Measurements from ENCODE around the gene EN1.

EN1 gene

DNA sequence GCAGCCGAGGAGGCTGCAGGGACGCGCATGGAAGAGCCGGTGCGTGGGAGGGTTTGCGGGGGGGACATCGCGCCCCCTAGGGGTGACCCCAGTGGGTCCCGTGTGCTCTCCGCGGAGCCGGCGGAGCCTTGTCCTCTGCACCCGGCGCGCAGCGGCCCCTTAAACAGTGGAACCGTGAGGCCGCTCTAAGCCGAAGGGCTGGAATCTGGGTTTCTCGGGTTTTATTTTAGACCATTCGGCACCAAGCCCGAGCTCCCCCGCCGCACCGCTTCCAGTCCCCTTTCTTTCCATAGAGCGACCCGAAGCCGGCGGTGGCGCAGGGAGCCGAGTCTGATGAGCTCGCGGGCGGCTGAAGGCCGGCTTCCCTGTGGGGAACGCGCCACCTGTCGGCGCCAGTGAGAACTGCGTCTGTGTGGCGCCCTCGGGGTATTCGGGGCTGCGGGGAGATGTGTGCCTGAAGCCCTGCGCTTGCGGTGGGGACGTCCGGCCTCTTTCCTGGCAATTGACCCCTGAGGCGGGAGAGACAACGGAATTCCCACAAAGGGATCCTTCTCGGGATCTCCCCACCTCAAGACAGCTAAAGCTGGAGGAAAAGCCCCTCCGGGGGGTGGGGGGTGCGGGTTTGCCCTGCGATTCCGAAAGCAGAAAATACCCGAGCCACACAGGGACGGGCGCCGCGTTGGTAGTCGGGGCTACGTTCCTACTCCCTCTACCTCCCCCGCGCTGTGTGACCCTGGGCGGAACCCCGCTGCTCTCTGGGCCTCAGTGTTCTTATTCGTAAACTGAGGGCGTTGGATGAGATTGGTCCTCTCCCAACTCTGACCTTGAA, 8.2 kb upstream of the EN1 start:
- DNase-seq: peak; percentile 80

DNA sequence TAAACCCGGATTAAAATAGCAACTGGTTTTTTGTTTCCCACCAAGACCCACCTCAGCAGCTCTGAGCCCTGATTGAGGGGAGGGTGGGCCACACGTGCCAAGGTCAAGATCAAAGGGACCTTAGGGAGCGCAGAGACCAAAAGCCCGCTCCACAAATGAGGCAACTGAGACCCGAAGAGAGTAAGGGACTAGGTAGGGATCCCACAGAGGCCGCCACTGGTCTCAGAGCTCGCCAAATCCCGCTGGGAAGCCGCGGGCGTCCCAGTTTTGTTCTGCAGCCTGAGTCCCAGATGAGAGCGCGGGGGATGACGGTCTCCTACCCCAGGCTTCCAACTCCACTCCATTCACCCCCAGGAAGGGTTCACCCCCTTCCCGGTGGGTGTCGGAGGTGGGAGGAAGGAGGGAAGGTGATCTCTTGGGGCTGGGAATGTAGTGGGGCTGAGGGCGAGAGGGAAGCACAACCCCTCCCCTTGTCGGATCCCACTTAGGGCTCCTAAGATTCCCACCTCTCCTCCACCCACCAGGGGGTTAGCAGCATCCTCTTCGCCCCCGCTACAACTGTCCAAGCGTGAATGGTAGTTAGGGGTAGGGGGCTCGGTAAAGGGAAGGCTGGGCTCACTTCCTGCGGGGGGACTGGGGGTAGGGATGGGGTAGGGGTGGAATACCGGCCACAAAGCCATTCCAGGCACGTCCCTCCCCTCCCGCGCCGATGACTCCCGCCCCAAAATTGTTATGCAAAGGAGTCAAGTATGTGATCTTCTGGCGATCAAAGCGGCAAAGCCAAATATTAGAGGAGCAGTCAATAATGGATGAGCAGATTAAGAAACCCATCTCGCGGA, 7.3 kb upstream of the EN1 start:
- no peak for DNase-seq

DNA sequence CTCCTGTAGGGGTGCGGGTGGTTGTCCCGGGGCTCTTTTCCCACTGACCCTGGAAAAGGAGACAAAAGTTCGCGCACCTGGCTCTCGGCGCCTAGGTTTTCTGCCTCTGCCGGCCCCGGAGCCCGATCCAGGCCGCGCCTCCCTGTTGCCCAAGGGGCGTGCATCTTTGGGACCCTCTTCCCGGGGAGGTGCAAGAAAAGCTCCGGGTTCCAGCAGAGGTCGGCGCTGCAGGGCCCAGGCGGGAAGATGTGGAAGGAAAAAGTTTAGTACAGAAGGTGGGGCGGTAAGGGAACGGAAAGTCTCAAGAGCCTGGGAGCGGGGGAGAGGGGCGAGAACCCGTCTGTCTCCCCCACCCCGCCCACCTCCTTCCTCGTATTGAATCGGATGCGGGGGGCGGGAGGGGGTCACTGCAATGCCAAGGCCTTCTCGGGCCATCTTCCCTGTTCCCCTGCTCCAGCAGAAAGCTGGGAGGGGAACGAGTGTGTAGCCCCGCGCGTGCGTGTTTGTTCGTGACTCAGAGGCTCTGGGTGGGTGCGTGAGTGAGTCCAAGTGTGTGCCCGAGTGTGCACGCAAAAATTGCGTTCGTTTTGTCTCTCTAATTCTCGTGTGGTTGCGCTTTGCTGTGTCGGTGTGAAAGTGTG, 6.3 kb upstream of the EN1 start:
- DNase-seq: no peak

DNA sequence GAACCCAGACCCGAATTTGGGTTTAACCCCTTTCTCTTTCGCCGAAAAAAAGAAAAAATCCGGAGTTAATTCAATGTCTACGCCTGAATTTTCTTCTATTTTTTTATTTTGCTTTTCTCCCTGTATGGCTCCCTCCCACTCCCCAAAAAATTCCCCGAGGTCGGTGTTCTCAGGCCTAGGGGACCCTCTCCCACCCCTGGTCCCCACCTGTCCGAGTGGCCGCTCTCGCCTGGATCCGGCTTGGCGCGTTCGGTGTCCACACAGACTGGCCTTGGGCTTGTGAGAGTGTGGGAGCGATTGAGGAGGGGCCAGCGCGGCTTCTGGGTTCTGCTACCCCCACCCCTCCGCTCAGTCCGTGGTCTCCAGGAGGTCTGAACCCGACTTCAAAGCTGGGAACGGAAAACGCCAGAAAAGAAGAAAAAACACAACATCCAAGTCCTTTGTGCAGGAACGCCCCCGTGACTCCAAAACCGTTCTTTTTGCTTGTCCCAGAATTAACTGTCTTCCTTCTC, 5.7 kb upstream of the EN1 start:
- DNase-seq: no peak

DNA sequence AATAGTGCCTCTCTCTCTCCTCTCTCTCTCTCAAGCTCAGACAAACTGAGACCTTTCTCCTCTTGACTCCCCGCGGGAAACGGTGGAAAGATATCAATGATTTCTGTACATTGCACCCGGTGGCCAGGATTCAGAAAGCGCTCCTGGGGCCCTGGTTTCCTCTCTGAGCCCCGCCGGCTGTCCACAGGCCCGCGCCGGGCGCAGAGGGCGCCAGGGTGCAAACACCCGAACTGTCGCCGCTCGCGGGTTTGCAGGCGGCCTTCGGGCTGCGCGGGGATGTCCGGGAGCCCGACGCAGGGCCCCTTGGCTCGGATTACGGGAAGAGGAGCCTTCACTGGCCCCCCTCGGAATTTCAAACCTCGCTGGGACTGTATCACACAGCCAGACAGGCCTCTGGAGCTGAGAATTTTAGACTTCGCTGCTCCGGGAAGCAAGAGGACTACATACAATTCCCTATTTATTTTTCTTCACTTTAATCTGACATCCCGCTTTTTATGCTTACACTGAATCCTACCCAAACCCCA, 5.2 kb upstream of the EN1 start:
- DNase-seq: no peak

DNA sequence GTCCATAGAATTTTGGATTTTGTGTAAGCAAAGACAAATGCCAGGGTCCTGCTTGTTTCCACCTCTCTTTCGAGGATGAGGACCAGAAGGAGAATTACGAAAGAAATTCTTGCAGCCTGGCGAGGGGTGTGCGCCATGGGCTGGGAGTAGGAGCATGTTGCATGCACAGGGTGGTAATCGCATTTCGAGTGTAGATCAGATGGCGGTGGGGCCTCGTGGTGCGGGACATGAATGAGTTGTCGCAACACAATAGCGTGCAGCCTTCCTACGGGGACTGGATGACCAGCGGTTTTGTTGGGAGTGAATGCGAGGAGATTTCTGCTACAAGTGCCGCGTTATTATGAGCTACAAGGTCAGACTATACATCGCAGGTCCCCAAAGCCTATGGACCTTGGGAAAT, 4.2 kb upstream of the EN1 start:
- no peak for DNase-seq

DNA sequence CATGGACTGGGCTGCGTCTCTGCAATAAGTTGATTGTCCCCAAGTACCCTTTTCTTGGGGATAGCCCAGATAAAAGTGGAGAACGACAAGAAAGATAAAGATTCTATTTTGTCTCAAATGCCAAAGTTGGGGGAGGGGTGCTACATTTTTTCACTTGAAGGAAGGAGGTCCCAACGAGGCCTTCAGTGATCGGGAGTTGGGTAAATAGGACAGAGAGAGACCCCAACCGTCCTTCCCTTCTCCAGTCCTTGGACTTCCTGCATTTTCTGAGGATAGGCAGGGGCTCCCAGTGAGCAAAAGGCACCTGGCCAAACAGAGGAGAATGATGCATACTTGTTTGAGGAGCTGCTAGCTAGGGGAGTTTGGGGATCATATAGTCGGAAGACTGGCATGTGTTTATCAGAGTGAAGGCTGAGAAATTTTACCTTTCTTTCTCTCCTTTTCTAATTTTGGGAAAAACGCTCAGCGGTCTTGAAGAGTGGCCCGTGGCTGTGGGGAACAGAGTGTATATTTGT, 3.5 kb upstream of the EN1 start:
- DNase-seq: no peak

DNA sequence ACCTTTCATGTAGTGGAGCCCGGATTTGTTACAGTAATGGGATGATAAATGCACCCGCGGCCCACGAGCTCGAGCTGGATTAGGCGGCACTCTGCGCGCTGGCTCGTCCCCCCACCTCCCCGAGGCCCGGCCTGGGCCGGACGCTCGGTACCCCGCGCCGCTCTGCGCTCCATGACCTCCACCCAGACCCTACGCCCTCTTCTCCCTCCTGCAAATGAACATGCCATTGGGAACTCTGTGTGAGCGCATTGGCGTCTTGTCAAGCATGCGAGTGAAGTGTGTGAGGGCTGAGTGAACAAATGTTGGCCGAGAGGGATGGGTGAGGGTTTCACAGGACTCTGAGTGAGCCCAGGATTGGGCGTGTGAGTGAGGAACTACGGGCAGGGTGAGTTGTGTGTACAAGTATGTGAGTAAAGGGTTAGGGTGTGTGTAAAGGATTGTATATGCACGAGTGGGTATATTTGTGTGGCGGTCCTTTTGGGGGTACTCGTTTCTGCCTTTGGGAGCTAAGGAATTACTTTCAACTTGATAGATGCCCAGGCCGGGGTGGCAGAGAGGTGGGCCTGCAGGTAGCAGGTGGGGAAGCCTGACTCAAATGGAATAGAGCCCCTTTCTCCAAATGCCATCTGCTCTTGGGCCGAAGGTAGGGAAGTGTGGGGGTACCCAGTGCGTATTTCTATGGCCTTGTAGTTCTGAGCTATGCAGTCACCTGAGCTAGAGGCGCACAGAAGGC, 2.9 kb upstream of the EN1 start:
- no peak for DNase-seq

DNA sequence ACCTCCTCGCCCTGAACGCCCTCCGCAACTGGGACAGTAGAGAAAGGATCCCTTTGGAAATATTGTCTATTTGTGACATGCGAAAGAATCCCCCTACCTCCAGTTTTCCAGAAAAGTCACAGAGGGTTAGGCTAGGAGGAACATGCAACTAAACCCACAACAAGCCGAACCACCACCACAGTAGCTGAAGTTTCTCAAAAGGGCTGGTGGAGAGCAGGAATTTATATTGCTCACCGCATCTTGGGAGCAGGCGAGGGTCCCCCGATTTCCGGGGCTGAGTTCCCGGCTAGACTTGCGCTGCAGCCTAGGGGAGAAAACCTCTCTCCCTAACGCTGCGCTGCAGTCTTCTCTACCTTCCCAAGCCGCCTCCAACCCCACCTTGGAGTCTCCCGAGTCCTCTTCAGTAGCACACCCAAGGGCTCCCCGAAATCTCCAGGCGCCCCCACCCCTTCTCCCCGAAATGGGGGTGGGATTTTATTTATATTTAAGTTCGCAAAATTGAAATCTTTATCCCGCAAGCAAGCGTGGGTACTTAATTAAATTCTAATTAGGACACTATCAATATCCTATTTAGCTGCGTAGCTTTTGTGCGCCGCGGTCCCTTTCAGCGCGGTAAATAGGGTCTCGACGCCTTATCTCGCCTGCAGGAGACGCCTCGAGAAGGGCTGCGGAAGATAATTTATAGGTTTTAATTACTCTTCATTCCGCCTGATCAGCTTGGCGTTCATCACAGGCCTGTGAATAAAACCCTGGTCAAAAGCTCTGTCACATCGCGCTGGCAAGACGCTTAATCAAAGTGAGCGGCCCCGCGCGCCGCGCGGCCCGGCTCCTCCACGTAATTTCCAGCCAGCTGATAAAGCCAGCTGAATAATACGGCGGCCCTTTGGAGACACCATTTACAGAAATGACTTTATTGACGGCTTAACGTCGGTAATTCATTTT, 2.0 kb upstream of the EN1 start:
- no peak for DNase-seq

DNA sequence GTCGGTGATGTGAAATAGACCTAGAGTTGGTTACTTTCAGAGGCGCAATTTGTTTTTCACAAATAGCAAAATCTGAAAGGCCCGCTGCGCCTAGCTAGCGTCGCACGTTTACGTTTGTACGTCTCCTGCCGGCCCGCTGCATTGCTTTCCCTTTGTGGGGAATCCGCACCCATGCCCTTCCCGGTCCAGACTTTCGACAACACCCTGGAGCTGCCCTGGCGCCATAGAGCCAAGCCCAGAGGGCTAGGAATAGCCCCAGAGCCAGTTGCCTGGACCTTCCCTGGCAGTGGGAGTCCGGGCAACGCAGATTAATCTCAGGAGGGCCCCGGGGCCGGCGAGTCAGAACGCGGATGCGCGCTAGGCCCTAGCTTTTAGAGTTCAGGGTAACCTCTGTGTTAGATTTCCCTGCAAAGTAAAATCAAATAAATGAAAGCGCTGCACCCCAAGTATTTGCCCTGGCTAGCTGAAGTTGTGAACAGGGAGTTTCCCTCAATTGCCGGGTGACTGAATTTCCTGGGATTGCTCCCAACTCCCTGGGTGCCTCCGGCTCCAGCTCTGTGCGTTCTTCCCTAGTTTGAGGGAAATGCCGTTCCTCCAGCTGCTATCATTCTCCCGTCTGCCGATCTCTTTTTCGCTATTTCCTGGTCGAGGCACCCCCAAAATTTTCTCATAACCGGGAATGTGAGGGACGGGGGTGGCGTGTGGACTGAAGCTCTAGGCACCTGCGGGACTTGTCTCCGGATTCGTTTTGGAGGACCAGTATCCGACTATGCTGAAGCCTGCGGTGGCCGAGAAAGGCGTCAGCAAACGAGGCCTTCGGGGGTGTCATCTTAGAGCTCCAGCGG, 1.2 kb upstream of the EN1 start:
- DNase-seq: no peak

DNA sequence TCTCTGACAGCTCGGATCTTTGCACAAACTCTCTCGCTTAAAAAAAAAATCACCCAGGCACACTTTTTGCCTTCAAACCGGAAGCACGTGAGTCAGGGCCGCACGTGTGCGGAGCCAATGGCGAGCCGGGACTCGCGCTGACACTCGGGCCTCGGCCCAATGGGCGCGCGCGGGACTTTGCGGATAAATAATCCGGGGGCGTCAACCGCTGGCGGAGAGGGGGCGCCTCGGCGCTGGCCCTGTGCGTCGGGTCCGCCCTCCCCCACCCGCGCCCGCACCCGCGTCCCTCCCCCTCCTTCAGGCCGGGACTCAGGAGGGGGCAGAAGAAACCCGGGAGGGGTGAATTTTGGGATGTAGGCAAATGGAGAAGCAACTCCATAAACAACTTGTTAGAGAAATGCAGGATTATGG, 319 bp upstream of the EN1 start:
- DNase-seq: no peak

DNA sequence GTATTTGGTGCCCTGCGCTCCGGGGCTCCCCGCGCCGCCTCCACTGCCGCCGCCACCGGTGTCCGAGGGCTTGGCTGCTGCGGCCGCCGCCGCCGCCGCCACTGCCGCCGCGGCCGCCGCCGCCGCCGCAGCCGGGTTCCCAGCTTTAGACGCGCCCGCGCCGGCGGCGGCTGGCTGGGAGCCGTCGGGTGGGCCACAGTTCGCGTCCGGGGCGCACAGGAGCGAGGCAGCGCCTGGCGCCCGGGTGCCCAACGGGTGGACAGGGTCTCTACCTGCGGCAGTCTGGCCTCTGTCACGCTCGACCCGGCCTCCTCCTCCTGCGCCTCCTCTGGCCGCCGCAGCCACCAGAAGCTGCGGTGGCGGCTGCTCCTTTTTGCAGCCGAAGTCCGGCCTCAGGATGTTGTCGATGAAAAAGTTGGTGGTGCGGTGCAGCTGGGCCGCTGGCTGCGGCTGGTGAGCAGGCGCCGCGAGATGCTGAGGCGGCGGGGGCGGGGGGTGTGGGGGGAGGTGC, 951 bp downstream of the EN1 start:
- no peak for DNase-seq

DNA sequence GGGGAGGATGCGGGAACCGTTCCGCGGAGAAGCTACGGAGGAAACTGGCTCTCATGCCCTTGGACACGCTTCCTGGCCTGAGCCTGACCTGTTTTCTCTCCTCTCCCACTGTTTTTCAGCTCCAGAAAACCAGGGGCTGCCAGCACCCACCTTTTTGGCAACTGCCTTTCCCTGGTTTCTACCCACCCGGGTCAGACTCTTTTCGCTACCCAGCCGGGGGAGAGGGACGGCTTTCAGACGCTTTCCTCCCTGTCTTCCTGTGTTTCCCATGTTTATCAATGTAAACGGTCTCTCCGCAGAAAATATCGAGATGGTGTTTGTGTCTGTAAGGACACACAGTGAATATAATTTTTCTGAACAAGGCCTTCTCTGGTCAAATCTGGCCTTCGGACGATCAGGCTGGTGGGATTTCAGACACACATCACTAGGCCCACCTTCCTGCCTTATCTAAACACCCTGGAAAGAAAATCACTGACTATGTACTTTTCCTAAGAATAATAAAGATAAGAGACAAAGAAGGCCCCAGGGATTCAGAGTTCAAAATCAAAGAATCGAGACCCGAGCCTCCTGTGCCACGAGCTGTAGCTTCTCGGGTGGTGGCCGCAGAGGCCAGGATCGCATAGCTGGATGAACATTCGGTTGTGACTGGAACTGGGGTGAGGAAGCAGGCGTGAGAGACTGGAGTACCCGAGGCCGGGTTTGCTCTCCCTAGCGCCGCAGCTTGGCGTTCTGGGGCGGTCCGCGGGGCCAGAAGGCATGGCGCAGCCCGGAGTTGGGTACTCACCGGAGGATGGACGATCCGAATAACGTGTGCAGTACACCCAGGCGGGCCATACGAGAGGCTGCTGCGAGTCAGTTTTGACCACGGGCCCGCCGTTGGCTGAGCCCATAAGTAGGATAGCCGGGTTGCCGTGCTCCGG, 1.7 kb downstream of the EN1 start:
- DNase-seq: no peak

DNA sequence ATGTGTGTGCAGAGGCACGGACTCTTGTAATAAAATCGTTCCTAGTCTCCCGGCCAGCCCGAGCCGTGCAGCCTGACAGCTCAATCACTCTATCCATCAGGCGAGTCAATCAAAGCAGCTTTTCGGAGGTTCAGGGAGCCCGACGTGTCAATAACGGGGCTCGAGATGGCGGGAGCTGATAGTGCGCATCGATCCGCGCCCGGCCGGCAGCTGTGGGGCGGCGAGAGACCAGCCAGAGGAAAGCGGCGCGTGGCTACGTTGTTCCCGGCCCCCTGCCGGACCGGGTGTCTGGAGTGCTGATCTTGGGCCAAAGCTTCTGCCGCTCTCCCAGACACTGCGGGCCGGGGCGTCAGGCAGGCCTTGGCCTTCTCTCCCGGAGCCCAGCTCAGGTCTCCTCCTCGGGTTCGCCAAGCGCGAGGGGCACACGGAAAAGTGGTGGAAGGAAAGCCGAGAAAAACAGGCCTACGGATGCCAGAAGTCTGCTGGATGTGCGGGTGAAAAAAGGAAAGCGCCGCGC, 2.4 kb downstream of the EN1 start:
- DNase-seq: no peak

DNA sequence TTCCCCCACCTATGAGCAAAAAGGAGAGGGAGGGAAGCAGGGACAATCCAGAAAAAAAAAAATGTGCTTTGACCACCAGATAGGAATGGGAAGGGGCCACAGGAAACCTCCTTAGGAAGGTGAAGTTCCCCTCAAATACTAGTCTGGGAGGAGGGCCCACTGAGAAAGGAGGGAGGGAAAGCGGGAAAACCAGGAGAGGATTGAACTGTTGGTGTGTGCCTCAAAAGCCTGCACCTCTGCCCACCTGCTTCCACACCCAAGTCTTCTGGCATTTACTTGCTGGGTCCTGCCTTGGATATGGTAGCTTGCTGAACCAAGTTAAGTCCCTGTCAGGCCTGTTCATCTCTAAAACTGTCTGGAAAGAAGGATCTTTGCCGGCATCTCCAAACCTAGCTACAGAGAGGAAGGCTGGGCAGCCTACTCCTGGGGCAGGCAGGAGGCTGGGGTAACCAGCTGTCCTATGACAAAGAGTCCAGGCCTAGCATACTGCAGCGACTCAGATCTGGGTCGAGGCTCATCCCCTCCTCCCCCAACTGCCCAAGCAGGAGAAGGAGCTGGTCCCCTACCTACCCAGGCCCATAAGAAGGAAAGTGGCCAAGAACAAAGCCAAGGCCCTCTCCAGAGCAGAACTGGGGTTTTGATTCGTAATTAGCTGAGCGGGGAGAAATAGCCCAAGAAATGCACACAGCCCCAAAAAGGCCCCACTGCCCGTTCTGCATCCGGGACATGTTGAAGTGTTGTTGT, 3.0 kb downstream of the EN1 start:
- DNase-seq: no peak

DNA sequence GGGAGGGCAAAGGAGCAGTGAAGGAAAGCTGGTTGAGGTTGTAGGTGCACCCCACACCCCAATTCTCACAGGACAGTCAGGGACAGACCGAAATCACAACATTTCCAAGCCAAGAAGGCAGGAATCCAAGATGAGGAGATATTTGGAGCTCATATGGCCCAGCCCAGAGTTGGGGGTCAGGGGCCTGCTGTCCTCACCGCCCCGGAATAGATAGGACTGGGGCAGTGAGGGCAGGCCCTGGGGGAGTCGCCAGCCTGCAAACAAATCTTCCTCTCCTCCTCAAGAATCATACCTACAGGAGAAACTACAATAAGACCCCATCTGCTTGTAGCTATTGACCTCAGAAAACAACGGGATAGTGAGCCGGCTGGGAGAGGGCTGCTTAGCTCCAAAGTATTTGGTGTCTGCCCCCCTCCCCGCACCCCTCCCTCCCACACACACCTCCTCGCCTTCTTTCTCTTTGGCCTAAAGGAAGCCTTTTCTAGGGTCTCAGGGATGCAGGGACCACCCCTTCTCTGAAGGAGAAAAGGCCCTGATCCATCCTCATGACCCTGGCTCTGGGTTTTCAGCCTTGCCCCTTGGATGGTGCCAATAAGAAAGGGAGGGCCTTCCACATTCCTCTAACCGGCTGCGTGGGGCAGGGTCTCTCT, 3.8 kb downstream of the EN1 start:
- no peak for DNase-seq

Data from CD4-positive, alpha-beta T cell treated with Interleukin-6 for 4 hours (primary cell).